ENCODE results near the gene FANCL.
"Not testable (repeated sequence)": the region's sequence is repeated elsewhere in the genome, so short reads cannot be mapped to it uniquely, and the experiment has no call there.

DNA sequence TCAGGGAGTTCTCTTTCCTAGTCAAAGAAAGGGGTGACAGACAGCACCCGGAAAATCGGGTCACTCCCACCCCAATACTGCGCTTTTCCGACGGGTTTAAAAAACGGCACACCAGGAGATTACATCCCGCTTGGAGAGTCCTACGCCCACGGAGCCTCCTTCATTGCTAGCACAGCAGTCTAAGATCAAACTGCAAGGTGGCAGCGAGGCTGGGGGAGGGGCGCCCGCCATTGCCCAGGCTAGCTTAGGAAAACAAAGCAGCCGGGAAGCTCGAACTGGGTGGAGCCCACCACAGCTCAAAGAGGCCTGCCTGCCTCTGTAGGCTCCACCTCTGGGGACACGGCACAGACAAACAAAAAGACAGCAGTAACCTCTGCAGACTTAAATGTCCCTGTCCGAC is 69.3 kb downstream of the FANCL start:
- TF ChIP-seq, protein P1, sequence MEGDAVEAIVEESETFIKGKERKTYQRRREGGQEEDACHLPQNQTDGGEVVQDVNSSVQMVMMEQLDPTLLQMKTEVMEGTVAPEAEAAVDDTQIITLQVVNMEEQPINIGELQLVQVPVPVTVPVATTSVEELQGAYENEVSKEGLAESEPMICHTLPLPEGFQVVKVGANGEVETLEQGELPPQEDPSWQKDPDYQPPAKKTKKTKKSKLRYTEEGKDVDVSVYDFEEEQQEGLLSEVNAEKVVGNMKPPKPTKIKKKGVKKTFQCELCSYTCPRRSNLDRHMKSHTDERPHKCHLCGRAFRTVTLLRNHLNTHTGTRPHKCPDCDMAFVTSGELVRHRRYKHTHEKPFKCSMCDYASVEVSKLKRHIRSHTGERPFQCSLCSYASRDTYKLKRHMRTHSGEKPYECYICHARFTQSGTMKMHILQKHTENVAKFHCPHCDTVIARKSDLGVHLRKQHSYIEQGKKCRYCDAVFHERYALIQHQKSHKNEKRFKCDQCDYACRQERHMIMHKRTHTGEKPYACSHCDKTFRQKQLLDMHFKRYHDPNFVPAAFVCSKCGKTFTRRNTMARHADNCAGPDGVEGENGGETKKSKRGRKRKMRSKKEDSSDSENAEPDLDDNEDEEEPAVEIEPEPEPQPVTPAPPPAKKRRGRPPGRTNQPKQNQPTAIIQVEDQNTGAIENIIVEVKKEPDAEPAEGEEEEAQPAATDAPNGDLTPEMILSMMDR (IDR thresholded peaks at IDR 0.05), result not testable (repeated sequence)
- not testable (repeated sequence) for TF ChIP-seq POLR2A, POLR2AphosphoS5 (IDR thresholded peaks at IDR 0.05)
